Colon (tissue), 2 donors: ENCODE measurements around the gene RXFP2.

Source experiments
- FAIRE-seq: peaks from 2 replicates; lab custom pipeline; 2012; peaks lifted over from hg19 to GRCh38; lab: Jason Lieb, UNC
- donor health status: control.
- donor health status: control.

The RXFP2 gene

GRCh38 chr13:31739226-31739625 lies at the start of gene RXFP2:
TSS of gene RXFP2 (plus strand) at chr13:31739526. CDS start at chr13:31739613, 87 bp downstream.
- no peak for FAIRE-seq

GRCh38 chr13:31697290-31697689 lies 42.0 kb upstream of the RXFP2 start:
- FAIRE-seq: no peak

GRCh38 chr13:31699650-31700049 lies 39.7 kb upstream of the RXFP2 start:
- no peak for FAIRE-seq

DNA sequence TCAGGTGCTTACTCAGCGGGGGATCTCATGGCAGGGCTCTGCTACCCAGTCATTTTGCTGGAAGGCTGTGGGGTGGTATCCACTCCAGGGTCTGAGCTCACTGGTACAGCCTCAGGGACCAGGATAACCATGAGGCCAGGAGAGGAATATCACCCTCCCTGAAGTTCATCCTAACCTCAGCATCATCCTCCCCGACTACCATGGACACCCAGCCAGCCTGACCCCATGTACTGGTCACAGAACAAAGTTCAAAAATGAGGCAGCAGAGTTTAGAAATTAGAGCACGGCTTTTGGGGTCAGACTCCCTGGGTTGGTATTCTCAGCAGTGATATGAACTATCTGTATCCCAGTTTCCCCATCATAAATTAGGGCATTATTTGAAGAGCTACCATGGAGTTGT lies 35.5 kb upstream of the RXFP2 start:
- no peak for FAIRE-seq

GRCh38 chr13:31706105-31706504 lies 33.2 kb upstream of the RXFP2 start:
- no peak for FAIRE-seq

- no peak for FAIRE-seq
Observed at GRCh38 chr13:31717583-31717982, 21.7 kb upstream of the RXFP2 start.

- FAIRE-seq: no peak
Observed at GRCh38 chr13:31719214-31719613, 20.1 kb upstream of the RXFP2 start.

- FAIRE-seq: no peak
Observed at GRCh38 chr13:31722673-31723072, 16.7 kb upstream of the RXFP2 start.

GRCh38 chr13:31725841-31726240 lies 13.5 kb upstream of the RXFP2 start:
- no peak for FAIRE-seq

- FAIRE-seq: no peak
Observed at GRCh38 chr13:31731921-31732320, 7.4 kb upstream of the RXFP2 start.

DNA sequence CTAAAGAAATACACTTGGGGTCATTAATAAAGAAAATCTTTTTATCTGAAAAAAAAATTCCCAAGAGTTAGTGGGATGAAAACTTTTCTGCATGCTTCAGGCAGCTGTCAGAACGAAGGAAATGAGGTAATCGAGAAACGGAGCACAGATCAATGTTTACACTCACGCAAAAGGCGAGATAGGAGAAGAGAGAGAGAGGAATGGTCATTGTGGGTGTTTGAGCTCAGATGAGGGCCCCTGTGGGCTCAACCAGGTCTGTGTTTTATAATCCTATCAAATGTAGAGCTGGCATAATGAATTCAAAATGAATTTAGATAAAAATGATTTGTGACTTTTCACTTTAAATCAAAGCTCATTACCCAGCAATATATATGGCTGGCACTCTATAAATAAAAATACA lies 6.3 kb upstream of the RXFP2 start:
- FAIRE-seq: no peak

DNA sequence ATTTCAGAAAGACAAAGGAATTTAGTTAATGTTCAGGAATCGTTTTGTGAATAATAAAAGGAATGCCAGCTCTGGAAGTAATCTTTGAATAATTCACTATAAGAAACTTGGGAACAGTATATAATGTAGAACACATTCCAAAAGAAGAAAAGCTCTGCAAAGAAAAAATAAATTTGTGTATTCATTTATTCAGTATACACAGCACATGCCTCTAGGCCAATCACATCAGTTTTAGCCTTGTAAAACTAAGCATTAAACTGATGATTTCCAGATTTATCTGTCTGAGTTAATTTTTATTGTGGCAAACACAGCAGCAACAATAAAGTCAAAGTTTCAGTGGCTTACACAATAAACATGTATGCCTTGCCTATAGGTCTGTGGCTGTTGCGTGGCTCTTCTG lies 5.7 kb upstream of the RXFP2 start:
- FAIRE-seq: no peak

DNA sequence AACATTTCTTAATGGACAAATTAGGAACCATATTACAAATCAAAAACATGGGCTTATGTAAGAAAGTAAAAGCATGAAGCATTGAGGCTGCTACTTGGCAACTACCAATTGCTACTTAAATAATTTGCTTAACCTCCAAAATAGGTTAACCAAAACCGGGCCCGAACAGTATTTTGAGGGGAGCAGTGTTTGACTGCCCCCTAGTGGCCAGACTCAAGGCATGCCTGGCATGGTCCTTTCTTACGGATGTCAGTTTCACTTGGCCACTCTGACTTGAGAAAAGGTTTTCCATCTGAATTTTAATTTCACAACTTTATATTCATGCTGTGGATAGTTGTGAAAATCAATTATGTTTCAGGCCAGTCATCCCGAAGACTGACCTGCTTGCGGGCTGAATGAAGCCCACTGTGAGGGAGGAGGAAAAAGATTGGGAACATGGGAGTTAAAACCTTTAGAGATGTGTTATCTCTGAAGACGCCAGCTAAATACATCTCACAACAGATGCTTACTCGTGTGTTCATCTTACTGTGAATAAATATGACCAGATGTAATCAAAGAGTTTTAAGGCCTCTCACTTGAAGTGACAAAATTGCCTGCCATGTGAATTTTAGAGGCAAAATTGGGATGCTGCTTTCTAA lies 2.9 kb downstream of the RXFP2 start:
- no peak for FAIRE-seq

DNA sequence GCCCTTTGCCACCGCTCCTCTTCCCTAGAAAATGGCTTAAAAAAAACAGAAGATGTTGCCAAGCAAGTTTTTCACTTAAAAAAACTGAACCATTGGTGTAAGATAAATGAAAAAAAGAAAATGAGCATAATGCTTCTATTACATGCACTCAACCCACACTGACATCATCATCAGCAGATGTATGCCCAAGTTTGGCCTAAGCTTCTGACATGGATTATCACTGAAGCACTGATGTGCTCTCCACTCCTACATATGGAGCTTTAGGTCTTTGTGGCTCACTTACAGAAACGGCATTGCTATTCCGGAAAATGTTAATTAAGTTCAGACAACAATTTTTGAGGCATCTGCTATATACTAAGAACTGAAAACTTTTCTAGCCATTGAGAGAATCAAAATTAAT lies 8.0 kb downstream of the RXFP2 start:
- FAIRE-seq: no peak

- FAIRE-seq: no peak
Observed at GRCh38 chr13:31747966-31748365, 8.6 kb downstream of the RXFP2 start.

DNA sequence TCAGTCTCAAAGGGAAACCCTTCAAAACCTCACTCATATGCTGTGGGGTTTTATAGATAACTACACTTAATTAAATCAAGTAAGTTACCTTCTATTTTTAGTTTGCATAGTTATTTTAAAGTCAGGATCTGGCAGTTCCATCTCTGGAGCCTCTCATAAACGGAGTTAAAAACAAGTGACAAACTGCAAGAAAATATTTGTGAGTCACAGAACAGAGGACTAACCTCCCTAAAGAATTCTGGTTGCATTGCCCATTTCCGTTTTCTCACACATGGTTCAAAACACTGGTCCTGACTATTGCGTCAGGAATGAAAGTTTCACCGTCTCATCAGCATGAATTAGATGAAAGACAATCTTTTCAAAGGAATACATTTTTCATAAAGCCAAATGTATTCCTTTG lies 10.6 kb downstream of the RXFP2 start:
- no peak for FAIRE-seq

DNA sequence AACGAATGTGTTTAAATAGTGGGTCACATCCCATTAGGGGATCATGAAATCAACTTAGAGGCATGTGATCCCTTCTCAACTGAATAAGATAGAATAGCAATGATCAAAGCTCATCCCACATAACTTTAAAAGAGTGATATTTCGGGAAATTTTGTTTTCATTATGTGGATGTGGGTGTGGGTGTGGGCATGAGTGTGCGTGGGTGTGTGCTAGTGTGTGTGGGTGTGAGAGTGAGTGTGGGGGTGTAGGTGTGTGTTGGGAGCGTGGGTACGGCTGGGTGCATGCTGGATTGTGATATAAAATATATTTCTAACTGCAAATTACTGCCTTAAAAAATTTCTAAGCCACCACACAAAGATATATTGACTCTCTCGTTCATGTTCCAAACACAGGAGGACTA lies 15.9 kb downstream of the RXFP2 start:
- FAIRE-seq: no peak

GRCh38 chr13:31755803-31756212 lies 16.5 kb downstream of the RXFP2 start:
- no peak for FAIRE-seq

- no peak for FAIRE-seq
Observed at GRCh38 chr13:31756346-31756745, 17.0 kb downstream of the RXFP2 start.

DNA sequence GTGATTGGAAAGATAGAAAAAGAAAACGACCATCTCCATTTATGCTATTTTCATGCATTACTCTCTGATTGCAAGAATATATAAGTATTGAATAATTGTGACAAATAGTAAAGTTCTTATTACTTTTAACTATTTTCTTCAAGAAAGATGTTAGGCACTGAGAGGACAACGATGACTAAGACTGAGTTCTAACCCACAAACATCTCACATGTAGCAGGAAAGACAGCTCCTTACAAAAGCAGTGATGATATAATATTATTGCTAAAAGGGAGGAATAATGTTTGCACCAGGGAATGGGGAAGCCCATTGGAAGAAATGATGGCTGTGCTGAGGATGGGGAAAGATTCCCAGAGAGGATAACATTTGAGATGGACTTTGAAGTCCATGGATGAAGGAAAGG lies 22.6 kb downstream of the RXFP2 start:
- no peak for FAIRE-seq

- no peak for FAIRE-seq
Observed at GRCh38 chr13:31764556-31764955, 25.2 kb downstream of the RXFP2 start.

GRCh38 chr13:31765138-31765785 lies 25.9 kb downstream of the RXFP2 start:
- FAIRE-seq: no peak

GRCh38 chr13:31767175-31767900 lies 28.0 kb downstream of the RXFP2 start:
- FAIRE-seq: no peak

DNA sequence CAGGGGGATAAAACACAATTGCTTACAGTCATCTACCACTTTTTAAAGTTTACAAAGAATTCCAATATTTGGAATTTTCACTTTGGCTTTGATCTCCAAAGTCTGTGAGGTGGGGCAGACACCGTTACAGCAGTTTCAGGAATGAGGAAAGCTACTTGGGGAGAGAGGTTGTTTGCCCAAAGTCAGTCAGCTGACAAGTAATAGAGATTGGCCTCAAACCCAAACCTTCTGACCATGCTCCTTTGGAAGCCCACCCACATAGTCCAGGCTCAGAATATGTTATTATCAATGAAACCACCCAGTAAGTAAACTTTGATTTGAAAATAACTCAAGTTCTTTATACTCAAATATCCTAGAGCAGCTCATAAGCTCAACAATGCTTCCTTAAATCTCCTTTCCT lies 29.0 kb downstream of the RXFP2 start:
- FAIRE-seq: no peak
